Measurements from ENCODE around the gene STX11. TPM values are rescaled to one million over a fixed set of nuclear protein-coding genes. Genes with fewer than 3 reads are reported as not detected.
A peak's percentile ranks its signal among the peaks of the same experiment; 100 is the strongest.

Gene STX11
- total RNA-seq, 1 experiment from 2014 or later: 0.69 TPM

- TF ChIP-seq REST (IDR thresholded peaks at IDR 0.05; ENCODE audit: low read depth) (no peak), SRF (IDR thresholded peaks at IDR 0.05; ENCODE audit: low read depth) (no peak), ELF1 (IDR thresholded peaks at IDR 0.05; ENCODE audit: borderline replicate concordance, low read depth) (no peak), EGR1 (IDR thresholded peaks at IDR 0.05; ENCODE audit: low read depth) (no peak), ZFX (IDR thresholded peaks at IDR 0.05) (no peak)
Observed at GRCh38 chr6:144214622-144215401, 64.5 kb downstream of the STX11 start (continued).

DNA sequence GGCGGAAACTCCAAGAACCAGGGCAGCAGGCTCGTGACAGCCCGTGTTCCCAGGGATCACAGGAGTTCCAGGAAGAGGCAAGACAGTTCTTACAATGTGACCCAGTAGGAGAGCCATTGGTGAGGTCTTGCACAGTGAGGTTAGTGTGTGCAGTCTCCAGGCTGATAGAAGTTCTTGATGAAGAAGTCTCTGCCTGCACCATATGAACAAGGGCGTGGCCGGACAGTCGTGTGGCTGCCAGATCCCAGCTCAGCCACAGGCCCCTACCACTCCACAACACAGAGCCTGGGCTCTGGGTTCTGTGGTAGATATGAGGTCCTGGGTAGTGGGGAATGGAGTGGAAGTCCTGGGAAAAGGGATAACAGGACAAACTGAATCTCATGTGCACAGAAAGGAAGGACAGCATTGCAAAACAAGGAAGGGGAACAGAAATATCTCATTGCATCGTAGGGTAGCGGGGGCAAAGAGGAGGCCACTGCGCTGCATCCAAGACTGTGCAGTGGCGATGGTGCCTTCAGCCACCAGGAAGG lies 65.2 kb downstream of the STX11 start:
- DNase-seq (ENCODE audit: low read depth, low spot score) (no peak), ATAC-seq (no peak)
- H4K20me1 ChIP-seq (ENCODE audit: insufficient read depth): no peaks in the 10 kb centered on the region
- H3K4me1 ChIP-seq (ENCODE audit: control insufficient read depth in 1 of 2, insufficient read depth in 2 of 2, low read length in 2 of 2): peaks cover 7 to 22% of the 10 kb centered on the region in 2 experiments; a peak in 3 of 4 replicates
- ChIA-PET CTCF (no interaction called here), POLR2A (no interaction called here), RAD21 (ENCODE audit: low non-redundant PET in 1 of 2, low total read pairs in 2 of 2, uncharacterized antibody in 2 of 2, unreplicated experiment in 2 of 2) (interaction anchor here in 1 of 2 experiments (0.7 kb wide), 1 partner anchor 23 kb away, joined by 3 read pairs; no protein-coding TSS in a partner anchor)
- no peaks in the 10 kb centered on the region for H3K36me3 ChIP-seq (ENCODE audit: control insufficient read depth in 1 of 2, insufficient read depth in 2 of 2, low read length in 2 of 2)
- peak overlapping the region; percentile 82 for H2AFZ ChIP-seq (ENCODE audit: low read depth, low read length, poor library complexity, severe bottlenecking)
- no peaks in the 10 kb centered on the region for H3K79me2 ChIP-seq (ENCODE audit: insufficient read depth, low read length)
- no peaks in the 10 kb centered on the region for H3K27me3 ChIP-seq (ENCODE audit: insufficient read depth, low read length)
- peaks cover 0 to 9% of the 10 kb centered on the region in 2 experiments; a peak in 1 of 4 replicates for H3K9me3 ChIP-seq (ENCODE audit: control insufficient read depth in 1 of 2, insufficient read depth in 1 of 2, low read depth in 1 of 2, low read length in 2 of 2)
- intact Hi-C loops (cut with micrococcal nuclease): loop anchor here (5.0 kb wide), 2 partner anchors 273 to 638 kb away; no protein-coding TSS in a partner anchor
- H3K9me2 ChIP-seq (ENCODE audit: insufficient read depth): no peaks in the 10 kb centered on the region
- H3K4me3 ChIP-seq (replicated peaks in 1 of 2; ENCODE audit: low read depth in 1 of 2, low read length in 2 of 2): peak overlapping the region; percentile 45 to 58
- H3K4me2 ChIP-seq (ENCODE audit: low read length): peak overlapping the region; percentile 77
- H3K27ac ChIP-seq (ENCODE audit: low read depth, low read length): peak overlapping the region; percentile 61
- BruUV-seq (replicated peaks): no TSS peak
- peak overlapping the region; percentile 58 for H3K9ac ChIP-seq (ENCODE audit: low read length)
- no peak for TF ChIP-seq REST (IDR thresholded peaks at IDR 0.05; ENCODE audit: low read depth)
- TF ChIP-seq EZH2phosphoT487 (IDR thresholded peaks at IDR 0.05; ENCODE audit: borderline replicate concordance): no peak
- TF ChIP-seq POLR2AphosphoS5 (IDR thresholded peaks at IDR 0.05; ENCODE audit: low read depth, low read length): no peak
- no peak for TF ChIP-seq SRF (IDR thresholded peaks at IDR 0.05; ENCODE audit: low read depth)
- no peak for TF ChIP-seq RAD21 (IDR thresholded peaks at IDR 0.05; ENCODE audit: low read depth)
- TF ChIP-seq POLR2A (IDR thresholded peaks at IDR 0.05; ENCODE audit: borderline replicate concordance, extremely low read depth, insufficient read depth, insufficient read length): no peak
- no peak for TF ChIP-seq ZFX (IDR thresholded peaks at IDR 0.05)
- no peak for TF ChIP-seq CBX3 (IDR thresholded peaks at IDR 0.05; ENCODE audit: low read depth)
- TF ChIP-seq ATF3 (IDR thresholded peaks at IDR 0.05): no peak
- no peak for TF ChIP-seq ELF1 (IDR thresholded peaks at IDR 0.05; ENCODE audit: borderline replicate concordance, low read depth)
- TF ChIP-seq SIN3A (IDR thresholded peaks at IDR 0.05; ENCODE audit: low read depth): no peak
- TF ChIP-seq EZH2 (IDR thresholded peaks at IDR 0.05): no peak
- no peak for TF ChIP-seq ZNF274 (IDR thresholded peaks at IDR 0.05; ENCODE audit: low read depth, low read length)
- TF ChIP-seq CEBPB (IDR thresholded peaks at IDR 0.05; ENCODE audit: low read depth): no peak
- no peak for TF ChIP-seq MAX (IDR thresholded peaks at IDR 0.05)
- no peak for TF ChIP-seq JUND (IDR thresholded peaks at IDR 0.05)
